K562 (cell line): ENCODE results near the gene RNH1. TPM values are rescaled to one million over a fixed set of nuclear protein-coding genes. Genes with fewer than 3 reads are reported as not detected.

ENCODE experiments used
- ARID3B ChIP-seq: fragments of 250-450 bp; sonication (Bioruptor Pico); IDR thresholded peaks from 2 replicates; pipeline ENCODE4 v1.4.0; 2020; ENCODE audit warnings: borderline replicate concordance
- GABPA ChIP-seq: fragments of 200-800 bp; sonication (Bioruptor generic); conservative IDR thresholded peaks from 2 replicates; pipeline ENCODE4 v1.6.1; 2016; ENCODE audit warnings: low read depth, missing genetic modification characterization, missing compliant biosample characterization
- HMG20A ChIP-seq: fragments of 450-650 bp; formaldehyde crosslinking; conservative IDR thresholded peaks from 2 replicates; pipeline ENCODE4 v1.4.0; 2020; ENCODE audit warnings: mild to moderate bottlenecking, mixed read lengths
- HMG20B ChIP-seq: fragments of 250-450 bp; sonication (Bioruptor Pico); IDR thresholded peaks from 2 replicates; pipeline ENCODE4 v1.5.0; 2021; ENCODE audit warnings: mild to moderate bottlenecking
- MTF1 ChIP-seq: fragments of 250-450 bp; sonication (Bioruptor Pico); IDR thresholded peaks from 2 replicates; pipeline ENCODE4 v1.9.0; 2021; ENCODE audit warnings: moderate library complexity, mild to moderate bottlenecking, inconsistent platforms, borderline replicate concordance
- MYC ChIP-seq, 2 experiments: fragments of 250-450 bp in 1 of 2; sonication (Bioruptor Pico) in 1 of 2; IDR thresholded peaks; 2 replicates each; pipeline versions ENCODE4 v1.5.1 to v1.6.1; 2012 to 2021; ENCODE audit warnings: low read depth in 2 of 2, borderline replicate concordance in 1 of 2, improper control_type of control experiment in 1 of 2, low read length in 1 of 2, mild to moderate bottlenecking in 1 of 2, moderate library complexity in 1 of 2
- OTX1 ChIP-seq: fragments of 450-650 bp; formaldehyde crosslinking; IDR thresholded peaks from 2 replicates; pipeline ENCODE4 v1.4.0; 2022; ENCODE audit warnings: mild to moderate bottlenecking
- PHF8 ChIP-seq: fragments of 200-600 bp; sonication (generic); IDR thresholded peaks from 2 replicates; pipeline ENCODE4 v1.6.1; 2012; ENCODE audit warnings: mixed run types, mild to moderate bottlenecking, inconsistent platforms, low read length, moderate library complexity, borderline replicate concordance
- POLR3A ChIP-seq: IDR thresholded peaks from 2 replicates; pipeline ENCODE4 v1.6.1; 2011; ENCODE audit warnings: borderline replicate concordance, mild to moderate bottlenecking, moderate library complexity; ENCODE audit not compliant: insufficient read length, insufficient read depth; ENCODE audit errors: extremely low read depth
- REST ChIP-seq, 2 experiments: fragments of 450-650 bp; formaldehyde crosslinking in 1 of 2; IDR thresholded peaks; 2 replicates each; pipeline versions ENCODE4 v1.4.0 to v1.6.1; 2014 to 2020; ENCODE audit warnings: mild to moderate bottlenecking in 2 of 2, borderline replicate concordance in 1 of 2, low read depth in 1 of 2
- VEZF1 ChIP-seq: fragments of 200-800 bp; sonication (Bioruptor generic); IDR thresholded peaks from 2 replicates; pipeline ENCODE4 v1.6.1; 2017; ENCODE audit warnings: missing genetic modification characterization, missing compliant biosample characterization
- ZC3H11A ChIP-seq: IDR thresholded peaks from 2 replicates; pipeline ENCODE4 v1.6.1; 2012; ENCODE audit warnings: low read depth, low read length, improper control_type of control experiment
- ZNF316 ChIP-seq: fragments of 450-650 bp; IDR thresholded peaks from 2 replicates; pipeline ENCODE4 v1.6.1; 2016
- ZNF408 ChIP-seq: fragments of 250-450 bp; sonication (Bioruptor Pico); IDR thresholded peaks from 2 replicates; pipeline ENCODE4 v1.4.0; 2020; ENCODE audit warnings: low read depth, mild to moderate bottlenecking, moderate library complexity
- polyA plus RNA-seq, 8 experiments: library from polyadenylated mRNA; depleted of rRNA in 4 of 8; stranded (reverse) in 5 of 8; unstranded in 3 of 8; fragments of >200 nt; fragmentation: Nextera tagmentation in 2 of 8; fragmentation: Illumina TruSeq in 1 of 8; extraction: Ambion mirVana in 2 of 8; extraction: Trizol in 1 of 8; gene quantifications; 2 replicates each; pipeline versions ENCODE4 v1.2.1 to v1.2.3, GENCODE V29; 2011 to 2014; ENCODE audit warnings: inconsistent platforms in 1 of 8, missing spikeins in 1 of 8
- total RNA-seq, 7 experiments: library from RNA; depleted of rRNA in 6 of 7; stranded (reverse); fragments of >200 nt in 6 of 7; fragmentation: Illumina TruSeq in 2 of 7; extraction: Trizol in 2 of 7; gene quantifications; 2 replicates each; pipeline versions ENCODE4 v1.2.1 to v1.2.3, GENCODE V29; 2011 to 2021; ENCODE audit warnings: low replicate concordance in 1 of 7

Gene RNH1
- total and polyA plus RNA-seq, 9 of the 15 experiments (the other 6 are each of a cell fraction or from before 2014, with no cell fraction given) = 2.5 to 160 (median 44.3) TPM

- TF ChIP-seq REST (IDR thresholded peaks at IDR 0.05; ENCODE audit: borderline replicate concordance) (no peak), REST (CRISPR knock-in tag; IDR thresholded peaks at IDR 0.05; ENCODE audit: low read depth) (0 out of 2 replicates have a peak, but pooled peaks have one; percentile 19), PHF8 (peak; percentile 39; the same call in 1 of the 2 replicates), VEZF1 (CRISPR knock-in tag) (0 out of 2 replicates have a peak, but pooled peaks have one; percentile 7), OTX1 (CRISPR knock-in tag) (peak; percentile 64; the same call in 1 of the 2 replicates), HMG20A (CRISPR knock-in tag) (no peak), GABPA (0 out of 2 replicates have a peak, but pooled peaks have one; percentile 7), ZNF408 (CRISPR knock-in tag) (0 out of 2 replicates have a peak, but pooled peaks have one; percentile 66), ZC3H11A (no peak), MTF1 (no peak), HMG20B (CRISPR knock-in tag) (no peak), ARID3B (CRISPR knock-in tag) (peak; percentile 85; the same call in 1 of the 2 replicates), MYC (IDR thresholded peaks at IDR 0.05; ENCODE audit: low read depth, low read length) (no peak), MYC (CRISPR knock-in tag; IDR thresholded peaks at IDR 0.05; ENCODE audit: borderline replicate concordance, low read depth) (no peak), ZNF316 (peak; percentile 38), POLR3A (no peak)
These were observed 30.8 kb upstream of the RNH1 start (continued) for GRCh38 chr11:537622-538430.
